Activated T-helper 2 cell treated with anti-CD3 and anti-CD28 coated beads, Interferon-gamma antibody, Interleukin-2, Interleukin-4, amounts not matched to agents 10 μg/mL and 5 μg/mL and 100 μg/mL, durations not matched to agents 14 hours and 24 hours and 36 hours (primary cell): ENCODE measurements around the gene KLHL10. TPM values are rescaled to one million over a fixed set of nuclear protein-coding genes. Genes with fewer than 3 reads are reported as not detected.
"Not testable (repeated sequence)": the region's sequence is repeated elsewhere in the genome, so short reads cannot be mapped to it uniquely, and the experiment has no call there.

ENCODE experiments used
- DNase-seq: peaks from one replicate; pipeline ENCODE4 v3.0.0; 2021; ENCODE audit warnings: low spot score
- H3K27ac Mint-ChIP-seq: one replicate; pipeline ENCODE4 v1.8.0; 2021; ENCODE audit warnings: mixed read lengths
- H3K27me3 Mint-ChIP-seq: one replicate; pipeline ENCODE4 v1.8.0; 2021; ENCODE audit warnings: low read depth, mixed read lengths
- H3K36me3 Mint-ChIP-seq: one replicate; pipeline ENCODE4 v1.8.0; 2021; ENCODE audit warnings: low read depth, mixed read lengths
- H3K4me1 Mint-ChIP-seq: one replicate; pipeline ENCODE4 v1.8.0; 2021; ENCODE audit warnings: low read depth, mixed read lengths
- H3K4me3 Mint-ChIP-seq: one replicate; pipeline ENCODE4 v1.8.0; 2021; ENCODE audit warnings: low read depth, mild to moderate bottlenecking, moderate library complexity, mixed read lengths
- H3K9me3 Mint-ChIP-seq: one replicate; pipeline ENCODE4 v1.8.0; 2021; ENCODE audit warnings: mixed read lengths
- intact Hi-C: fragments of 100-400 bp; cut with micrococcal nuclease; formaldehyde crosslinking; loops from one replicate; pipeline ENCODE4 v1.15.1; 2023
- total RNA-seq: library from RNA; stranded (reverse); gene quantifications from 2 replicates; pipeline ENCODE4 v1.2.3, GENCODE V29; 2022

The KLHL10 gene
- total RNA-seq, 1 donor from 2014 or later, result 0.23 TPM

GRCh38 chr17:41822216-41823140 is 15.1 kb upstream of the KLHL10 start:
- intact Hi-C loops, result no loop called here
- DNase-seq, result no peak
- no peaks in the 10 kb centered on the region for H3K4me1 Mint-ChIP-seq
- no peak overlapping the region for H3K27ac Mint-ChIP-seq
- H3K4me3 Mint-ChIP-seq, result no peak overlapping the region
- no peaks in the 10 kb centered on the region for H3K9me3 Mint-ChIP-seq
- H3K36me3 Mint-ChIP-seq, result peaks cover 10% of the 10 kb centered on the region
- H3K27me3 Mint-ChIP-seq, result no peaks in the 10 kb centered on the region

DNA sequence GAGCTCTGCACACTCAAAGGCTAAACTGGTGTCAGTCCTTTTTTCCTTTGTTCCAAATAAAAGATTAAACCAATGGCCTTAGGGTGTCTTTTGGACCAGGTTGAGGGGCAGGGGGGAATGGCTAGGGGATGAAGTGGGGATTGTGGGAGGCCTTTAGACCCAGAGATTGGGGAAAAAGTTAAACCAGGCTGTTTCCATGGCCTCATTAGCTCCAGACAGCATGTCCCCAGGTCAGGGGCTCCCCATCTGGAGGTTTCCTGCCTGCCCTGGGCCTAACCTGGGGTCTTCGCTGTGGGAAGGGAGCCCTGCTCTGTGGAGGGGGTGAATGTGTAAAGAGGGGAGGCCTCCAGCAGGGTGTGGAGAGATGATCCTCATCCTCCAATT is 14.5 kb upstream of the KLHL10 start:
- Mint-ChIP-seq H3K4me3 (no peak overlapping the region), H3K4me1 (no peaks in the 10 kb centered on the region), H3K36me3 (peaks cover 15% of the 10 kb centered on the region), H3K27ac (no peak overlapping the region), H3K27me3 (no peaks in the 10 kb centered on the region), H3K9me3 (no peaks in the 10 kb centered on the region)
- no peak for DNase-seq
- intact Hi-C loops, result no loop called here

- H3K27me3 Mint-ChIP-seq, result no peaks in the 10 kb centered on the region
- DNase-seq, result no peak
- intact Hi-C loops, result no loop called here
- H3K27ac Mint-ChIP-seq, result no peak overlapping the region
- H3K4me3 Mint-ChIP-seq, result no peak overlapping the region
- H3K36me3 Mint-ChIP-seq, result peaks cover 16% of the 10 kb centered on the region
- H3K4me1 Mint-ChIP-seq, result no peaks in the 10 kb centered on the region
- H3K9me3 Mint-ChIP-seq, result no peaks in the 10 kb centered on the region
Measured at GRCh38 chr17:41823580-41823979, 14.0 kb upstream of the KLHL10 start.

GRCh38 chr17:41824086-41824485 is 13.5 kb upstream of the KLHL10 start:
- no peaks in the 10 kb centered on the region for H3K9me3 Mint-ChIP-seq
- no peak for DNase-seq
- H3K27me3 Mint-ChIP-seq, result no peaks in the 10 kb centered on the region
- peaks cover 20% of the 10 kb centered on the region for H3K36me3 Mint-ChIP-seq
- no peak overlapping the region for H3K4me3 Mint-ChIP-seq
- intact Hi-C loops, result no loop called here
- H3K4me1 Mint-ChIP-seq, result no peaks in the 10 kb centered on the region
- H3K27ac Mint-ChIP-seq, result no peak overlapping the region

- Mint-ChIP-seq H3K4me3 (no peak overlapping the region), H3K27me3 (no peaks in the 10 kb centered on the region), H3K27ac (no peak overlapping the region), H3K36me3 (peaks cover 31% of the 10 kb centered on the region), H3K9me3 (no peaks in the 10 kb centered on the region), H3K4me1 (no peaks in the 10 kb centered on the region)
- DNase-seq, result no peak
- intact Hi-C loops, result no loop called here
Measured at GRCh38 chr17:41825175-41825845, 12.3 kb upstream of the KLHL10 start.

DNA sequence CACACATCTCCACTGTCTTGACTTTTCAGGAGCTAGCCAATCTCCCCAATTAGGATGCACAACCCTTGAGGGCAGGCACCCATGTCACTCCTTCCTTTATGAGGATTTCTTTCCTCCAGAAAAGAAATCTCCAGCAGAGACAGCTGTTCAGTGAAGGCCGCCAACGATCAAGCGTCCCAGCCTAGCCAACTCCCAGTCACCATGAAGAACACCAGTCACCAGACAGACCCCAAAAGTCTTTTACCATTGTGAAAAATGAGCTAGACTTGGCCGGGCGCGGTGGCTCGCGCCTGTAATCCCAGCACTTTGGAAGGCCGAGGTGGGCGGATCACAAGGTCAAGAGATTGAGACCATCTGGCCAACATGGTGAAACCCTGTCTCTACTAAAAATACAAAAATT is 7.7 kb upstream of the KLHL10 start:
- H3K36me3 Mint-ChIP-seq, result peaks cover 58% of the 10 kb centered on the region
- H3K27ac Mint-ChIP-seq, intact Hi-C loops, H3K27me3 Mint-ChIP-seq, H3K9me3 Mint-ChIP-seq, H3K4me3 Mint-ChIP-seq, H3K4me1 Mint-ChIP-seq, DNase-seq: not testable (repeated sequence)

DNA sequence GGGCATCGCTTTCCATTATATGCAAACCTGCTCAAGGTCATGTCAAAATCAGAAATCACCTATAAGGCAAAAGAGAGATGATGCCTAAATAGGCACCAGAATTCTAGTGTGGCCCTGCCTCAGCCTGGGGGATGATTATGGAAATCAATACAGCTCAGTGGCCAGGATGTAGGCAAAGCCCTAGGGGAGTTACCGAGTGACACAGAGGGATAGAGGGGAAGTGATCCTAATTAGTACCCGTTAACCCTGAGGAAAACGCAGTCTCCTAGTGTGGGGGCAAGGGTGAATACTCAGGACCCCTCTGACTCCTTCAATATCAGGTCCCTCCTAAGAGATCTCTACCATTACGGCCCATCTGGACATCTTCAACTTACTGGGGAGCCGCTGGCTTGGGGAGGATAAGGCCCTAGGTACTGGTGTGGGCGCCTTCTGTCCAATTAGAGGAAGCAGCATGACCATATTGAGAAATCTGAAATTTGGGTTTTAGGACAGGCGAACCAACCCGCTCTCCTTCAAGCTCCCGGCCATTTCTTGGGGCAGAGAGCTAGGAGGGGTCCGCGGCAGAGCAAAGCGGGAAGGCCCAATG is 2.3 kb upstream of the KLHL10 start:
- peak overlapping the region; percentile 81 for H3K4me3 Mint-ChIP-seq
- peaks cover 16% of the 10 kb centered on the region for H3K4me1 Mint-ChIP-seq
- H3K27me3 Mint-ChIP-seq, result peaks cover 8% of the 10 kb centered on the region
- no peak for DNase-seq
- H3K36me3 Mint-ChIP-seq, result peaks cover 32% of the 10 kb centered on the region
- peak overlapping the region; percentile 64 for H3K27ac Mint-ChIP-seq
- intact Hi-C loops, result no loop called here
- no peaks in the 10 kb centered on the region for H3K9me3 Mint-ChIP-seq

DNA sequence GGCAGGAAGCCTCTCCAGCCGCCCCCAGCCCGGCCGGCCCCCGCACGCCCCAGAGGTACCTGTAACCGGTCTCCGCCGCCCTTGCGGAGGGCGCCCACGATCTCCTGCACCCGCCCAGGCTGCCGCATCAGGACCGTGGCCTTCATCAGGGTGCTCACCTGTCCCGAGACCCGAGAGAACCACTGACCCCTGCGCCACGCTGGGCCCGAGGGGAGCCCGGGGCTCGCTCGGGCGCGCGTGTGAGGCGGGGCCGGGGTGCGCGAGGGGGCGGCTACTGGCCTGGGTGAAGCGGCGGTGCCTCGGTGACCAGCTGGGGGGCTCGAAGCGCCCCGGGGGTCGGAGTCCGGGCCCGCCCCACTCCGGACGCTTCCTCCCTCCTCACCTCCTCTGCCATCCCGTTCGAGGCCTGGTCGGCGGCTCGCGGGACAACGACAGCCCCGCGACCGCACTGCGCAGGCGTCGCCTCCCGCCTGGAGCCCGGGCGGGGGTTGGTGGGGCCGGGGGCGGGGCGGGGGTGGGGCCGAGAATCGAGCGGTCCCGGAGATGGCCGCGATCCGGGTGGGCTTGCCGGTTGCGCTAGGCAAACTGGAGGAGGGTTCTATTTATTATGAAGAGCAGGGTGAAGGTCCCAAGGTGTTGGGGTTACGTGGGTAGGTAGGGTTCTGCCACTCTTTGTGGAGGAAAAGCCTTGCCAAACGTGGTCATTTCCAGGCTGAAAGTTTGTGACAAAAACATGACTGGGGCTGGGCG is 1.6 kb upstream of the KLHL10 start, which contains the start of gene NT5C3B:
NT5C3B (minus strand) TSS at position 433 of the 750 bp plus-strand sequence; CDS start at position 394, 39 bp downstream.
- H3K36me3 Mint-ChIP-seq, result peaks cover 26% of the 10 kb centered on the region
- intact Hi-C loops, result no loop called here
- peak; percentile 54 for DNase-seq
- H3K4me3 Mint-ChIP-seq, result peak within 1 kb of the TSS; percentile 81
- peak within 1 kb of the TSS; percentile 64 for H3K27ac Mint-ChIP-seq
- peaks cover 16% of the 10 kb centered on the region for H3K4me1 Mint-ChIP-seq
- H3K27me3 Mint-ChIP-seq, result peaks cover 8% of the 10 kb centered on the region
- no peaks in the 10 kb centered on the region for H3K9me3 Mint-ChIP-seq

GRCh38 chr17:41836550-41837196 is 952 bp upstream of the KLHL10 start:
- no peak for DNase-seq
- no peaks in the 10 kb centered on the region for H3K9me3 Mint-ChIP-seq
- no peak overlapping the region for H3K27ac Mint-ChIP-seq
- H3K36me3 Mint-ChIP-seq, result peaks cover 21% of the 10 kb centered on the region
- peaks cover 8% of the 10 kb centered on the region for H3K27me3 Mint-ChIP-seq
- intact Hi-C loops, result no loop called here
- peaks cover 16% of the 10 kb centered on the region for H3K4me1 Mint-ChIP-seq
- H3K4me3 Mint-ChIP-seq, result peak overlapping the region; percentile 76

DNA sequence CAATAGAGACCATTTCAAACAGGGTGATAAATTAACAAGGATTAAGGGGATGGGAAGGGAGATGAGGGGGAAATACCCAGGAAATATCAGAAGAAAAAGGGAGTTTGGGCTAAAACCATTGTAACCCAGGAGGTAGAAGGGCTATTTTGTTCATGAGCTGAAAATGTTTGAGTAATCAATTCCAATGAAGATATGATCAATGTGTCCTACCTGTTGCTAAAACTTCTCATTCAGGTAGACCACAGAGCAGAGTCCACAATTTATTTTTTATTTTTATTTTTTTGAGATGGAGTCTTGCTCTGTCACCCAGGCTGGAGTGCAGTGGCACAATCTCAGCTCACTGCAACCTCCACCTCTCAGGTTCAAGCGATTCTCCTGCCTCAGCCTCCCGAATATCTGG is 1.8 kb downstream of the KLHL10 start:
- intact Hi-C loops, H3K27ac Mint-ChIP-seq, H3K27me3 Mint-ChIP-seq, H3K4me3 Mint-ChIP-seq, H3K9me3 Mint-ChIP-seq, DNase-seq, H3K36me3 Mint-ChIP-seq: not testable (repeated sequence)
- H3K4me1 Mint-ChIP-seq, result peaks cover 13% of the 10 kb centered on the region

DNA sequence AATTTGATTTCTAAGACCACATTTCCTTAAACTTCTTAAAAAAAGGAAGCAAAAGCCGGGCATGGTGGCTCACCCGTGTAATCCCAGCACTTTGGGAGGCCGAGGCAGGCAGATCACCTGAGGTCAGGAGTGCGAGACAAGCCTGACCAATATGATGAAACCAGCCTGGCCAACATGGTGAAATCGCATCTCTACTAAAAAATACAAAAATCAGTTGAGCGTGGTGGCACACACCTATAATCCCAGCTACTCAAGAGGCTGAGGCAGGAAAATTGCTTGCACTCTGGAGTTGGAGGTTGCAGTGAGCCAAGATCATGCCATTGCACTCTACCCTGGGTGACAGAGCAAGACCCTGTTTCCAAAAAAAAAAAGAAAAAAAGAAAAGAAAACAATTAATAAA is 3.2 kb downstream of the KLHL10 start:
- DNase-seq, H3K4me1 Mint-ChIP-seq, H3K36me3 Mint-ChIP-seq, H3K9me3 Mint-ChIP-seq, intact Hi-C loops, H3K27me3 Mint-ChIP-seq, H3K27ac Mint-ChIP-seq, H3K4me3 Mint-ChIP-seq: not testable (repeated sequence)

DNA sequence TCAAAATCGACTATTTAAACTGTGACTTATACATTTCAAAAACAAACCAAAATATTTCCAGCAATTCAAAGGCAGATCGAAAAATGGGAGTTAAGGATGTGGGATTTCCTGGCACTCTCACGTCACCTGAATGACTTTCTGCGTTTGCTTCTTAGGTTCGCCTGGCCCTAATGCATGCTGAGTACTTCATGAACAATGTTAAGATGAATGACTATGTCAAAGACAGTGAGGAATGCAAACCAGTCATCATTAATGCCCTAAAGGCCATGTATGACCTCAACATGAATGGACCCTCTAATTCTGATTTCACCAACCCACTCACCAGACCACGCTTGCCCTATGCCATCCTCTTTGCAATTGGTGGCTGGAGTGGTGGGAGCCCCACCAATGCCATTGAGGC is 7.3 kb downstream of the KLHL10 start:
- Mint-ChIP-seq H3K27me3 (no peaks in the 10 kb centered on the region), H3K4me3 (no peak overlapping the region), H3K9me3 (no peaks in the 10 kb centered on the region), H3K4me1 (peaks cover 8% of the 10 kb centered on the region), H3K36me3 (peaks cover 26% of the 10 kb centered on the region), H3K27ac (no peak overlapping the region)
- no peak for DNase-seq
- intact Hi-C loops, result no loop called here
